Measurements from ENCODE around the gene PLVAP. TPM values are rescaled to one million over a fixed set of nuclear protein-coding genes. Genes with fewer than 3 reads are reported as not detected.

The PLVAP gene
- total RNA-seq, 1 donor from 2014 or later = 1.5 TPM

DNA sequence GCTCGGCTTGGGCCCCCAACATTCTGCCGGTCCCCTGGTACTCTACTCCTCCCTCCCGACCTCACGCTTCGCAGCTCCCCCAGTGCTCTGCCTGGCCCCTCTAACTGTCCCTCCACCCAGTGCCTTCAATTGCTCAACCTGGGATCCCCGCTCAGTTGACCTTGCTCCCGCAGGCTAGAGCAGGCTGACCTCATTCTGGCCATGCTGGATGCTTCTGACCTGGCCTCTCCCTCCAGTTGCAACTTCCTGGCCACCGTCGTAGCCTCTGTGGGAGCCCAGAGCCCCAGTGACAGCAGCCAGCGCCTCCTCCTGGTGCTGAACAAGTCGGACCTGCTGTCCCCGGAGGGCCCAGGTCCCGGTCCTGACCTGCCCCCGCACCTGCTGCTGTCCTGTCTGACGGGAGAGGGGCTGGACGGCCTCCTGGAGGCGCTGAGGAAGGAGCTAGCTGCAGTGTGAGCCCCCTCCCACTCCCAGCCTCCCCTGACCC, 36.2 kb downstream of the PLVAP start:
- TF ChIP-seq CTCF (IDR thresholded peaks at IDR 0.05; ENCODE audit: insufficient read depth, low read length, poor library complexity, severe bottlenecking) = no peak
- Histone ChIP-seq H3K36me3 (ENCODE audit: control insufficient read depth, insufficient read depth, low read length) (no peaks in the 10 kb centered on the region), H3K27me3 (ENCODE audit: control insufficient read depth, insufficient read depth, low read length) (no peaks in the 10 kb centered on the region), H3K4me3 (ENCODE audit: low read depth, low read length) (no peak overlapping the region)
- no peak for DNase-seq (ENCODE audit: low read depth)

- Histone ChIP-seq H3K27me3 (ENCODE audit: control insufficient read depth, insufficient read depth, low read length) (no peaks in the 10 kb centered on the region), H3K4me3 (ENCODE audit: low read depth, low read length) (no peak overlapping the region), H3K36me3 (ENCODE audit: control insufficient read depth, insufficient read depth, low read length) (no peaks in the 10 kb centered on the region)
- no peak for TF ChIP-seq CTCF (IDR thresholded peaks at IDR 0.05; ENCODE audit: insufficient read depth, low read length, poor library complexity, severe bottlenecking)
- DNase-seq (ENCODE audit: low read depth) = no peak
Observed at GRCh38 chr19:17340302-17340870, 36.8 kb downstream of the PLVAP start.

- no peak for DNase-seq (ENCODE audit: low read depth)
- H3K4me3 ChIP-seq (ENCODE audit: low read depth, low read length) = no peak overlapping the region
Observed at GRCh38 chr19:17339088-17339741, 37.9 kb downstream of the PLVAP start.

DNA sequence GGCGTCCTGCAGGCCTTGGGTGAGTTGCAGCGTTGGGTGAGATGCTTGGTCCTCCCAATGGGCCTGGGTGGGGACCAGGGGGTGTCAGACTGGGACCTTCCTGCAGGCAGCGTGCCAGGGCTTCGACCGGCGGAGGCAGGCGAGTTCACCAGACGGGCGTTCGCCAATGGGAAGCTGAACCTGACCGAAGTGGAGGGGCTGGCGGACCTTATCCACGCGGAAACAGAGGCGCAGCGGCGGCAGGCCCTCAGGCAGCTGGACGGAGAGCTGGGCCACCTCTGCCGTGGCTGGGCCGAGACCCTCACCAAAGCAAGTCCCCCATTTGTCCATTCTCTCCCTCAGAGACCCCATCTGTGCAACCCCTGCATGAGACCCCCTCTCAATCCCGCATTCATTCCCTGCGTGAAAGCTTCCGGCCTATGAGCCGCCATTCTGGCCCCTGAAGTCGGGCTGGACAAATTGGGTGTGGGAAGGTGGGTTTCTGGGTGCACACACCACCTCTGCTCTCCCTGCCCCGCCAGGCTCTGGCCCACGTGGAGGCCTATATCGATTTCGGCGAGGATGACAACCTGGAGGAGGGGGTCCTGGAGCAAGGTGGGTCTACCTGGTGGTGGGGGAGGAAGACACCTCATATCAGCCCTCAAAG, 38.6 kb downstream of the PLVAP start:
- no peaks in the 10 kb centered on the region for H3K27me3 ChIP-seq (ENCODE audit: control insufficient read depth, insufficient read depth, low read length)
- no peak for TF ChIP-seq CTCF (IDR thresholded peaks at IDR 0.05; ENCODE audit: insufficient read depth, low read length, poor library complexity, severe bottlenecking)
- DNase-seq (ENCODE audit: low read depth) = no peak
- H3K4me3 ChIP-seq (ENCODE audit: low read depth, low read length) = no peak overlapping the region
- no peaks in the 10 kb centered on the region for H3K36me3 ChIP-seq (ENCODE audit: control insufficient read depth, insufficient read depth, low read length)

More at GRCh38 chr19:17339088-17339741, 37.9 kb downstream of the PLVAP start:
- H3K27me3 ChIP-seq (ENCODE audit: control insufficient read depth, insufficient read depth, low read length) = no peaks in the 10 kb centered on the region
- no peaks in the 10 kb centered on the region for H3K36me3 ChIP-seq (ENCODE audit: control insufficient read depth, insufficient read depth, low read length)
- no peak for TF ChIP-seq CTCF (IDR thresholded peaks at IDR 0.05; ENCODE audit: insufficient read depth, low read length, poor library complexity, severe bottlenecking)

- DNase-seq (ENCODE audit: low read depth) = no peak
- Histone ChIP-seq H3K4me3 (ENCODE audit: low read depth, low read length) (peak overlapping the region; percentile 68), H3K36me3 (ENCODE audit: control insufficient read depth, insufficient read depth, low read length) (no peaks in the 10 kb centered on the region), H3K27me3 (ENCODE audit: control insufficient read depth, insufficient read depth, low read length) (no peaks in the 10 kb centered on the region)
- no peak for TF ChIP-seq CTCF (IDR thresholded peaks at IDR 0.05; ENCODE audit: insufficient read depth, low read length, poor library complexity, severe bottlenecking)
Observed at GRCh38 chr19:17337675-17338432, 39.3 kb downstream of the PLVAP start.

Data from kidney epithelial cell (primary cell).